Central memory CD4-positive, alpha-beta T cell (primary cell): Measurements from ENCODE around the gene COPB2.

Source experiments
- DNase-seq: peaks from one replicate; pipeline ENCODE4 v3.0.0; 2022

Gene COPB2

DNA sequence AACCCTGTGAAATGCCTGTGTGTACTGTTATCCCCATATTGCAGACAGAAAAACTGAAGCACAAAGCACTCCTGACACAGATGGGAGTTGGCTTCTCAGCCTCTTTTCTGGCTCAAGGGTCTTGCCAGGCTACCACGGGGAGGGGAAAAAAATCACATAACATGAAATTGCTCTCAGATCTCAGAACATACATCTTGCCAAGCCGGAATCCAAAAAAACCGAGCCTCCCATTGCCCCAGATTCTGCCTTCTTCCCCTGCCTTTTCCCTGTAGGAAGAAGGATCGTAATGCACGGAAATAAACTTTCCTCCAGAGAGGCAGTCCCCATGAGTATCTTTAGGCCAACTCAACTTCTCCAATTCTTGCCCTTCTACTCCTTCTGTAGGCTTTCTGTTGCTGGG lies 62.2 kb downstream of the COPB2 start:
- DNase-seq, result no peak

- DNase-seq, result no peak
Measured at GRCh38 chr3:139326707-139327106, 62.7 kb downstream of the COPB2 start.

GRCh38 chr3:139326131-139326530 lies 63.3 kb downstream of the COPB2 start:
- DNase-seq, result no peak

GRCh38 chr3:139325551-139325950 lies 63.9 kb downstream of the COPB2 start:
- no peak for DNase-seq

DNA sequence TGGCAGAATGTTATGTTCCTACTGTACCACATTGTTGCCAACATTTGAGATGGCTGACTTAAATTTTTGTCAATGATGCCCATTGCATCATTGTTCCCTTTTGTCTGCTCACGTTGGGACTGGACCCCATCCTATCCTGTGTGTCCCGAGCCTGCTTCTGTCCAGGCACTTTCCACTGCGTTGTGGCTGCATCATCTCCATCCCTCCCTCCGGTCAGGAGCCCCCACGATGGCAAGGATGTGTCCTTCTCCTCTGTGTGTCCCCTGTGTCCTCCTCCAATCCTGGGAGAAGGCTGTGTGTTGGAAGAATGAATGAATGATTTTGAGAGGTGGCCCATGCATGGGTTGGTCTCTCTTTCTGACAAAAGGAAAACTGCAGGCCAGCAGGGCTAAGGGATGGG lies 65.0 kb downstream of the COPB2 start:
- no peak for DNase-seq

DNA sequence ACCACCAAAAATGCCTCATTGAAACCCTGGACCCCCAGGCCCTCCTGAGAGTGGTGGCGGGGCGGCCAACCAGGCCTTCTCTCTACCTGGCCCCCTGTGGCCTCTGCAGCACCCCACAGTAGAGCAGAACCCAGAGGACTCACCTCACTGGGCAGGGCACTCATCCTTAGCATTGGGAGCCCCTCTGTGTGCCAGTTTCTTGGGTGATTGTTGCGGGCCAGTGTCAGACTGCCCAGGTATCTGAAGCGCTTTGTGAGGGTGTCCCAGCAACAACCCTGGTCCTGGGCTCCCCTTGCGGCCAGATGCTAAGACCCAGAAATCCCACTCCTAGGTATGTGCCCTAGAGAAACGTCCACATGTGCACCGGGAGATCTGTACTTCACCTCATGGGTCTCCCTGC lies 66.3 kb downstream of the COPB2 start:
- no peak for DNase-seq

GRCh38 chr3:139322346-139322745 lies 67.1 kb downstream of the COPB2 start:
- no peak for DNase-seq

DNA sequence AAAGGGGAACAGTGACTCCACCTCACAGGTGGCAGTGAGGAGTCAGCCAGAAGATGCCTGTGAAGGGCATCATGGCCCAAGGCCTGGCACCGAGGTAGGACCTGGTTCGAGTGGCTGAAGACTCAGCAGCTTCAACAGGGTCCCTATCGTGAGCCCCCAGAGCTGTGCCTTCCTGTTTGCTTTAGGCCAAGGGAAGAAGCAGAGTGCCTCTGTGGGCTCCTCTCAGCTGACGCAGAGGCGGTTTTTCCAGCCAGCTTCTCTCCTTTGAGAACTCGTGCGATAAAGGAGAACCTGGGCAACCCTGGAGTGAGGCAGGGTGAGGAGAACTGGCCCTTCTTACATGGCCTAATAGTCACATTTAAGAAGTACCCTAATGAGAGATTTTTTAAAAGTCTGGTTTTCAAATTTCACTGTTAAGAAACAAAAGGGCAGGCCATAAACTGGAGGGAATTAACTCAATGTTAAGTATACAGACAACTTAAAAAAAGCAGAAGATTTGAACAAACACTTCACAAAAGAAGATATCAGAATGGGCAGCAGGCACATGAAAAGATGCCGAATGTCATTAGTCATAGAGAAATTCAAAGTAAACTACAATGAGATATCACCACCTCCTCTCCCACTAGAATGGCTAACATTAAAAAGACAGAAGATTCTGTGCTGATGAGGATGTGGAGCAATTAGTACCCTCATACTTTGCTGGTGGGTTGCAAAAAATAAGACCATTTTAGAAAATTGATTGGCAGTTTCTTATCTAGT lies 68.7 kb downstream of the COPB2 start:
- DNase-seq, result no peak

- no peak for DNase-seq
Measured at GRCh38 chr3:139319428-139320402, 69.7 kb downstream of the COPB2 start.

GRCh38 chr3:139318826-139319225 lies 70.6 kb downstream of the COPB2 start:
- DNase-seq, result no peak

DNA sequence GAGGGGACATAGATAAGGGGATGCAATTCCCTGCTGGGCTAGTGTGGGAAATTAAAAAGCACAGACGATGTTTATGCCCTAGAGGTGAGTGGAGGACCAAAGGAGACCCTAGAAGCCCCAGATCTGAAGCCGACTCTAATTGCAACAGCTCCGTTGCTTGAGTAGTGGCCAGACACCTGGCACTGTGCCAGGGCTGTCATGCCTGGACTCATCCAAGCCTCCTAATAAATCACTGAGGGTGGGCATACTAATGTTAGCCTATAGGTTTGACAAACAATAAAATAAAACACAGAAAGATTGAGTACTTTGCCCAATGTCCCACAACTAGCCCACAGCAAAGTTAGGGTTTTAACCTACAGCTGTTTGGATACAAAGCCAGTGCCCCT lies 71.0 kb downstream of the COPB2 start:
- no peak for DNase-seq

- DNase-seq, result no peak
Measured at GRCh38 chr3:139317660-139318430, 71.6 kb downstream of the COPB2 start.

GRCh38 chr3:139317215-139317614 lies 72.2 kb downstream of the COPB2 start:
- no peak for DNase-seq

DNA sequence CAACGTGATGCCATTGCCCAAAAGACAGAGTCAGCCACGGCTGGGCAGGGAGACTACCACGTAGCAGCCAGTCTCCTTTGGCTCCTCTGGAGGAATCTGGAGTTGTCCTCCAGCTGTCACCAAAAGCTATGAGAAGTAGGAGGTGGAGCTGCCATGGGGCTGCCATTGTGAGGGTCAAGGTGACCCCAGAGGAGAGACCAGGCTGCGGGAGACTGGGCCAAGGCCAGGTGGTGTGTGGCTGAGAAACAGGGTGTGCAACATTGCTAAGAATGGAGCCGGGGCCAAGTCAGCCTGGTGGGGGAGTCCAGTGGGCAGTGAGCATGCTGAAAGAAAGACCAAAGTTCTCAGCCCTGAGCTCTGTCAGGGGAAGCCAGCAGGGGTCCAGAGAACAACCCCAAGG lies 75.5 kb downstream of the COPB2 start:
- no peak for DNase-seq

- DNase-seq, result no peak
Measured at GRCh38 chr3:139312959-139313358, 76.5 kb downstream of the COPB2 start.

DNA sequence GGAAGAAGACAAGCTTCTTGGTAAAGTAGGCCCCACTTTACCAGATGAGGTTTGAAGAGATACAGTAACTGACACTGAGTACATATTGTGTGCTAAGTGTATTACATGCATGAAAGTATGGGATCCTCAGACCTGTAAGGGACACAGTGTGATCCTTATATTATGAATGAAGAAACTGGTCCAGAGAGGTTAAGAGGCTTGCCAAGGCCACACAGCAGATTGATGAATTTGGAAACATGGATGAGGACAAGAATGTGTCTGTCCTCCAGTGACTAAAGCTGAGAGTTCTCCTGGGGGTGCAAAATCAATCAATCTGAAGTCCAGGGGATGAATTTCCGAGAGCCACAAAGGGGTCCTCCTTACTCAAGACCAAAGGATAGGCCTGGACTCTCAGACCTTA lies 77.0 kb downstream of the COPB2 start:
- DNase-seq, result no peak

DNA sequence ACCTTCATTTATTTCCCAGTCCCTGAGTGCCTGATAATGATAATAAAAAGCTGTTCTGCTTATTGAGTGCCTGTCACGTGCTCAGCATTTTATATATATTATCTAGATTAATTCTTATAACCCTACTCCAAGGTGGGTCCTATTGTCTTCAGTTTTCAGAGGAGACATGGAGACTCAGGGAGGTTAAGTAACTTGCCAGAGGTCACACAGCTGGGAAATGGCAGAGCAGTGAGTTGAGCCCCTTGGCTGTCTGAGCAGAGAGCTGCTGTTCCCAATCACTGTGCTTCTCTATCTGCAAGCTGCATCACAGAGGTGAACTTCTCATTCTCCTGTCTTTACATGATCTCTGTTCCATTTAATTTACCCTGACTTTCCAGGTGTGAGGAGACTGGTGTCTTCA lies 77.9 kb downstream of the COPB2 start:
- no peak for DNase-seq

GRCh38 chr3:139310474-139310933 lies 78.9 kb downstream of the COPB2 start:
- no peak for DNase-seq

DNA sequence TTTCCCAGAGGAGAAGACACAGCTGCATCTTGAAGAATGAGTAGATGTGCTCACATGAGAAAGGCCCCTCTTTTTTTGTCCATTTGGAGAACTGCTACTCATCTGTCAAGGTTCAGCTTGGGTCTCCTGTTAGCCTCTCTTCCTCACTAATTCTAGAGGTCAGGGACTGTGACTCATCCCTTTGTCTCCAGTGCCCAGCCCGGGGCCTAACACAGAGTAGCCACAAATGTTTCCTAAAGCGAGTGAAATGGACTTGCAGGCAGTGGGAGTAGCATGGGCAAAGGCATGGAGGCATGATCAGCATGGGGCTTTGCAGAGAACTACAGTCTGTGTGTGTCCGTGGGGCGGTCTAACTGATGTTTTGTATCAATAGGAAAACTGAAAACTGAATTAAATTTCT lies 79.6 kb downstream of the COPB2 start:
- no peak for DNase-seq

DNA sequence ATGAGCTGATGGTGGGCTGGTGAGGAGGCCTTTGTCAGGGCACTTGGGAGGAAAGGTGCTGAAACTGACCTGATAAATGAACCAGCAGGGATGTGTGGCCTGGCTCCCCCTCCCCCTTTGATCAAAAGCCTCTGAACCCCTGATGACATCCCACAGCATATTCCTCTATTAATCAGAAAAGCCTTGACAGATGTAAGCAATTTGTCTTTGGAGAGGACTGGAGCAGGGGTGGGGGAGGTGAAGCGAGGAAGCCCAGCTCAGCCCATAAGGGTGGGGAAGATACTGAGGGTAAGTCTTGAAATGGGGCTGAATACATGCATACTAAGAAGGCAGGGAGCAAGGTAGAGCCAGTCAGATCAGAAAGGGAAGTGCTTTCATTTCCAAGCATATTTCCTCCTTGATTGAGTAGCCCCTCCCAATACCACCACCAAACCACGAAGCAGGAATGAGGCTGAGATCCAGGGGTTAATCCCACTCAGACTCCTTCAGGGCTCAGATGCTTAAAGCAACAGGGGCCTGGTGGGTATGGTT lies 80.3 kb downstream of the COPB2 start:
- no peak for DNase-seq

DNA sequence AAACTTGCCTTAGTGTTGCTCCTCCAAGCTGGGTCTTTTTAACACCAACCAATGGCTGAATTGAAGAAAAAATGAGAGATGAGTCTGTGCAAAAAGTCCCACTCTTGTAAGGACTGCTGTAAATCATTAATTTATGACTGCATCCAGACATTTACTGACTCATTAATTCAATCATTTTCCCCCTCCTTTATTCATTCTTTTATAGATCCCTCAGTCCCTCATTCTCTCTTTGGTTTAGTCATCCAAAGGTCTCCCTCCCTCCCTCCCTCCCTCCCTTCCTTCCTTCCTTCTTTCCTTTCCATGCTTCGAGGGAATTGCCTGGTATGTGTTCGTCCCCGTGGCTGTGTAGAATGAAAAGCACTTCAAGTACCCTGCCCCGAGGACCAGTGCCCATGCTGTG lies 80.9 kb downstream of the COPB2 start:
- no peak for DNase-seq

- DNase-seq, result no peak
Measured at GRCh38 chr3:139307601-139308555, 81.6 kb downstream of the COPB2 start.
